Lower leg skin (tissue), 3 donors: ENCODE measurements around the gene CEACAM4.

ENCODE experiments used
- POLR2A ChIP-seq, 2 donors: fragments of 450-650 bp; IDR thresholded peaks; one replicate each; pipeline ENCODE4 v1.6.1; 2016 to 2017; ENCODE audit warnings: antibody characterized with exemption in 2 of 2, mild to moderate bottlenecking in 1 of 2, moderate library complexity in 1 of 2
- TF ChIP-seq, protein P1 (sequence below), 3 donors: fragments of 450-650 bp; IDR thresholded peaks; one replicate each; pipeline ENCODE4 v1.5.1; 2016; ENCODE audit warnings: antibody characterized with exemption in 3 of 3, mild to moderate bottlenecking in 3 of 3, moderate library complexity in 2 of 3

DNA sequence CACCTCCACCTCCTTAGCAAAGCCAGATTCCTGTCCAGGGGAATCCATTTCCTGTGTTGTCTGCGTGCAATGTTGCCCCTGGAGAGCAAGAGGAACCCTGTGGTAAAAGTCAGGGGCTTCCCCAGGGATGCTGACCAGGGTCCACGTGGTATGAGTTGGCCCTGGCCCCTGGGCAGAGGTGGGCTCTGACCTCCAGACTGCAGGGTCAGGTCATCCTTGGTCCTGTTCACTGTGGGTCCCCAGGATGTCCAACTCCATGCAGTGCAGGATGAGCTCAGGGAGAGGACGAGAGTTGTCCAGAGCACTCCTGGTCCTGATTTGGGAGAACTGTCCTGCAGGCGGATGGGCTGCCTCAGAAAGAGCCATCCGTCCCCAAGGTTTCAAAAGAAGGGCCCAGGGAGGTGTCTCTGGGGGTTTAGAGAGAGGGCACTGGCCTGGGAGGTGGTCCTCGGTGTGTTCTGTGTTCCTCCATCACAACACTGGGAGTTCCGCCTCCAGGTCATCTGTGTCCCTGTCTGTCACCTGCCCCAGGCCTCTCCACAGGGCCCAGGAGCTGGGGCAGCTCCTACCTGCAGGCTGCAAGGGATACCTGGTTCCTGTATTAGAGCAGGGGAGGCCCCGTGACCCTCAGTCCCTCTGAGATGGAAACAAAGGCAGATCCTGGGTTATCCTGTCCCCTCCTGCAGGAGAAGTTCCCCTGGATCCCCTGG lies 1.2 kb upstream of the CEACAM4 start:
- TF ChIP-seq, protein P1, sequence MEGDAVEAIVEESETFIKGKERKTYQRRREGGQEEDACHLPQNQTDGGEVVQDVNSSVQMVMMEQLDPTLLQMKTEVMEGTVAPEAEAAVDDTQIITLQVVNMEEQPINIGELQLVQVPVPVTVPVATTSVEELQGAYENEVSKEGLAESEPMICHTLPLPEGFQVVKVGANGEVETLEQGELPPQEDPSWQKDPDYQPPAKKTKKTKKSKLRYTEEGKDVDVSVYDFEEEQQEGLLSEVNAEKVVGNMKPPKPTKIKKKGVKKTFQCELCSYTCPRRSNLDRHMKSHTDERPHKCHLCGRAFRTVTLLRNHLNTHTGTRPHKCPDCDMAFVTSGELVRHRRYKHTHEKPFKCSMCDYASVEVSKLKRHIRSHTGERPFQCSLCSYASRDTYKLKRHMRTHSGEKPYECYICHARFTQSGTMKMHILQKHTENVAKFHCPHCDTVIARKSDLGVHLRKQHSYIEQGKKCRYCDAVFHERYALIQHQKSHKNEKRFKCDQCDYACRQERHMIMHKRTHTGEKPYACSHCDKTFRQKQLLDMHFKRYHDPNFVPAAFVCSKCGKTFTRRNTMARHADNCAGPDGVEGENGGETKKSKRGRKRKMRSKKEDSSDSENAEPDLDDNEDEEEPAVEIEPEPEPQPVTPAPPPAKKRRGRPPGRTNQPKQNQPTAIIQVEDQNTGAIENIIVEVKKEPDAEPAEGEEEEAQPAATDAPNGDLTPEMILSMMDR (IDR thresholded peaks at IDR 0.05): no peak
- TF ChIP-seq POLR2A (IDR thresholded peaks at IDR 0.05): no peak
